GM19239 (cell line): ENCODE data around the gene BORCS6.
A peak's percentile ranks its signal among the peaks of the same experiment; 100 is the strongest.

Experiments
- DNase-seq: peaks from one replicate; pipeline ENCODE4 v3.0.0; 2011; ENCODE audit warnings: low spot score; ENCODE audit not compliant: insufficient read length
- FAIRE-seq: peaks from 2 replicates; lab custom pipeline; 2011; peaks lifted over from hg19 to GRCh38; lab: Jason Lieb, UNC

BORCS6 gene

DNA sequence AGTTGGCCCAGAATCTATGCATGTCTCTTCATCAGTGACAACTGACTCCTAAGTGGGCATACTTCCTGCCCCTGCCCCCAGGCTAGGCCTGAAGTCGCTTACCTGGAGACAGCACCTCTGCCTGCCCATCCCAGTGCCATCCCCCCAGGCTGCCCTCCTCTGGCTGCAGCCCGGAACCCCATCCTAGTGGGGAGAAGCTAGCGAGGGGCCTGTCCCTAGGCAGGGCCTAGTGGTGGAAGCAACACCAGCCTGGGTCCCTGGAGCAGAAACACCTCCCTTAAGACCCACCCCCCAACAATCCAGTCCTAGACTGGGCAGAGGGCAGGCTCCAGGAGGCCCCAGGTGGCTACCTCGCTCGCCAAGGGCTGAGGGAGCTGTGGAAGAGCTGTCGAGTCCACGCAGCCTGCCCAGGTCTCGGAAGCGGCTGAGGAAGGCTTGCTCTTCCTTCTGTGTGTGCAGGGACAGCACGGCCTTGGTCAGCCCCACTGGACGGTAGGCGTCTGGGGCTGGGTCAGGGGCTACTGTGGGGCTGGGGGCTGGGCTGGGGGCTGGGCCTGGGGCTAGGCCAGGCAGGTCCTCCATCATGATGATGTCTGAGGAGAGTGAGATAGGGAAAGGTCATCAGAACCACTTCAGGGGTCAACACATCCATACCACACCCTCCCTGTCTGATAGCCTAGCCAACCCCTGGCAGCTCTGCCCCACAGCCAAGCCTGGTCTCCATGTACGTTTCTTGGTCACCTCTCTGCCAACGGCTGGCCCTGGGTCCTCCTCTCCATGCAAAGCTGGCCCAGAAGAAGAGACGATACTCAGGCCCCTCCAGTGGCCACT lies 45.4 kb downstream of the BORCS6 start:
- no peak for FAIRE-seq
- DNase-seq = no peak

- DNase-seq = no peak
- FAIRE-seq = no peak
Observed at GRCh38 chr17:8143581-8144400, 46.2 kb downstream of the BORCS6 start.

DNA sequence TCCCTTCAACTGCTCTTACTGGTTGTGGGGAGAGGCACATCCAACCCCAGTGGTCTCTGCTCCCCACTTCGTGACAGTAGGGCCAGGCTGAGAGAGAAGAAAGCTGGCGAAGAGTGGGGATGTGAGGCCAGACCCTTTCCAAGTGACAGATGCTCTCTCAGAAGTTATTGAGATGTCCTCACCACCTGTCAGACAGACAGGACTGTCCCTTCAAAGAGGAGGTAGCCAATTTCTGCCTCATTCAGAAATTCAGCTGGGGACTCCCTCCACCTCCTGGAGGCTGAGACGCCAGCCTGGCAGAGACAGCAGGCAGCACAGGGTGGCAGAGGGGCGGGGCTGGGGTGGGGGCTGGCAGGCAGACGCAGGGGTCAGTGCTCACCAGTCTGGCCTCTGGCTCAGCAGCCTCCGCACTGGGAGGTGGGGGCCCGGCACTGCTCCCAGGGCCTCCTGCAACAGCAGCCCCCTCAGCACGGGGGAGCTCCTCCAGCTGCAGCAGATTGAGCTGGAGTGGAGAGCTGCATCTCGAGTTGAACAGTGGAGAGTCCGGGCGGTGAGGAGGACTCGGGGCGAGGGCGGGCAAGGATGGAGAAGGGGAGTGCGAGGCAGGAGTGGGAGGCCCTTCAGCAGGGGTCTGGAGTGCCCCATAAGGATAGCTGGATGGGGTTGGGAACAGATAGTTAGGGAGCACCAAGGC lies 46.9 kb downstream of the BORCS6 start:
- DNase-seq = no peak
- FAIRE-seq = no peak

GRCh38 chr17:8142158-8142886 lies 47.7 kb downstream of the BORCS6 start:
- DNase-seq (no peak), FAIRE-seq (no peak)

DNA sequence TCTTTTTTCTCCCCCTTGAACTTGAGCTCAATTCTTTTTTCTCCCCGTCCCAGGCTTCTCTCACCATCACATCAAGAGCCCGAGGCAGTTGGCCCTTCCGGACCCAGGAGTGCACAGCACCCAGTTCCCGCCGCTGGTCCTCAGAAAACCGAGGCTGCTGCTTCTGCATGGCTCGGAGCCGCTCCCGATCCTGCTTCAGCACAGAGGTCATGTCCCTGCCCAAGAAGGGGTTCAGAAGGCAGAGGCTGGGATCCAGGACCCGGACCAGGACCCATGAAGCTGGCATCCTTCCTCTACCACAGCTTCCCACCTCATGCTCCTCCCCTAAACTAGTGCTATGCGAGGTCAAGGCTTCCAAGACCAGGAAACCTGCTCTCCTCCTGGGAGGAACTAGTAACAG lies 48.2 kb downstream of the BORCS6 start:
- no peak for FAIRE-seq

GRCh38 chr17:8141045-8141444 lies 48.9 kb downstream of the BORCS6 start:
- DNase-seq = no peak
- no peak for FAIRE-seq

More for the DNA sequence above, 48.2 kb downstream of the BORCS6 start:
- DNase-seq = no peak

GRCh38 chr17:8140065-8141029 lies 49.6 kb downstream of the BORCS6 start:
- FAIRE-seq = no peak
- DNase-seq = no peak

- DNase-seq = peak; percentile 86
- peak; percentile 100 for FAIRE-seq
Observed at GRCh38 chr17:8138672-8139371, 51.2 kb downstream of the BORCS6 start.

DNA sequence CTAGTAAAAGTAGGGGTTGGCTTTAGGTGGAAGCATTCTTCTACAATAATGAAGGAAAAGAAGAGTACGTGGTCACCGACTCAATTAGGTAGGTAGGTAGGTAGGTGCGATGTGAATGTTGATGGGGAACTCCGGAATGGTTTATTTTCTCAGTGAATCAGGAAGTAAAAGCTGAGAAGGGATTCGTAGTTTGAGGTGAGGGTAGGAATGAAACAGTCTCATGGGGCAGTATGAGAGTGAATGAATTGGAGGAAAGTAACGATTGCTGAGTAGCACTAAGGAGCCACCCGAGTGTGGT lies 51.7 kb downstream of the BORCS6 start:
- FAIRE-seq = no peak
- DNase-seq = no peak
